GM18499 (cell line): ENCODE results near the gene FOXA3.

Experiments
- ATAC-seq: cut with Tn5 transposase; IDR thresholded peaks from one replicate; pipeline ENCODE4 v1.9.1; 2021; ENCODE audit warnings: moderate number of reproducible peaks; ENCODE audit not compliant: insufficient read depth, unreplicated experiment

The FOXA3 gene

GRCh38 chr19:45863840-45864628 is at the start of gene FOXA3:
Gene FOXA3, plus strand, starts transcription at chr19:45864326. Its CDS starts 131 bp downstream, at chr19:45864457.
- no peak for ATAC-seq

GRCh38 chr19:45814851-45815480 is 49.2 kb upstream of the FOXA3 start, which contains the start of gene RSPH6A:
Gene RSPH6A, minus strand, starts transcription at chr19:45815308. Its CDS starts 132 bp downstream, at chr19:45815176.
- no peak for ATAC-seq

GRCh38 chr19:45815481-45816216 is 48.5 kb upstream of the FOXA3 start:
- ATAC-seq: no peak

GRCh38 chr19:45816236-45817009 is 47.7 kb upstream of the FOXA3 start:
- ATAC-seq: no peak

- no peak for ATAC-seq
Measured at GRCh38 chr19:45817010-45817724, 47.0 kb upstream of the FOXA3 start.

GRCh38 chr19:45817725-45818301 is 46.3 kb upstream of the FOXA3 start:
- ATAC-seq: no peak

GRCh38 chr19:45819769-45820168 is 44.4 kb upstream of the FOXA3 start:
- no peak for ATAC-seq

- no peak for ATAC-seq
Measured at GRCh38 chr19:45820413-45821102, 43.6 kb upstream of the FOXA3 start.

GRCh38 chr19:45821103-45821521 is 43.0 kb upstream of the FOXA3 start:
- no peak for ATAC-seq

- ATAC-seq: no peak
Measured at GRCh38 chr19:45821570-45821969, 42.6 kb upstream of the FOXA3 start.

GRCh38 chr19:45822716-45823115 is 41.4 kb upstream of the FOXA3 start:
- ATAC-seq: no peak

- ATAC-seq: no peak
Measured at GRCh38 chr19:45823182-45823581, 40.9 kb upstream of the FOXA3 start.

GRCh38 chr19:45824041-45824471 is 40.1 kb upstream of the FOXA3 start:
- no peak for ATAC-seq

GRCh38 chr19:45824531-45825262 is 39.4 kb upstream of the FOXA3 start:
- ATAC-seq: no peak

- ATAC-seq: no peak
Measured at GRCh38 chr19:45825263-45825605, 38.9 kb upstream of the FOXA3 start.

GRCh38 chr19:45825917-45826893 is 37.9 kb upstream of the FOXA3 start:
- no peak for ATAC-seq

- no peak for ATAC-seq
Measured at GRCh38 chr19:45826934-45827333, 37.2 kb upstream of the FOXA3 start.
